ENCODE measurements around the gene NEURL4. TPM values are rescaled to one million over a fixed set of nuclear protein-coding genes. Genes with fewer than 3 reads are reported as not detected.

Gene NEURL4
- total RNA-seq, 1 experiment from 2014 or later = 21.4 TPM

GRCh38 chr17:7324438-7324779 lies 4.7 kb downstream of the NEURL4 start:
- Histone ChIP-seq H4K20me1 (ENCODE audit: low read length) (no peaks in the 10 kb centered on the region), H3K9me2 (replicated peaks; ENCODE audit: low read length) (no peaks in the 10 kb centered on the region), H3K4me3 (ENCODE audit: low read length) (no peak overlapping the region), H3K9ac (ENCODE audit: low read length) (no peak overlapping the region), H3K36me3 (ENCODE audit: low read depth, low read length) (peaks cover 11% of the 10 kb centered on the region; the same call in 1 of the 2 replicates), H3K27ac (ENCODE audit: low read length) (no peak overlapping the region), H3K4me2 (ENCODE audit: low read length) (no peak overlapping the region), H3K79me2 (ENCODE audit: low read length) (peaks cover 16% of the 10 kb centered on the region), H3K4me1 (ENCODE audit: insufficient read depth, low read length) (0 out of 2 replicates have a peak, but pooled peaks cover 6% of the 10 kb centered on the region), H3F3A (ENCODE audit: low read length, unreplicated experiment) (no peaks in the 10 kb centered on the region), H2AFZ (ENCODE audit: low read length) (no peak overlapping the region), H3K9me3 (ENCODE audit: low read length) (no peaks in the 10 kb centered on the region), H3K27me3 (ENCODE audit: low read length) (no peaks in the 10 kb centered on the region)
- POLR2A ChIA-PET (ENCODE audit: unreplicated experiment) = no interaction called here
- BruUV-seq (replicated peaks) = no TSS peak
- CTCF ChIA-PET = no interaction called here
- intact Hi-C loops (cut with micrococcal nuclease) = no loop called here
- DNase-seq (no peak), ATAC-seq (no peak)
- TF ChIP-seq EZH2 (IDR thresholded peaks at IDR 0.05; ENCODE audit: low read length, unreplicated experiment) (no peak), CTCF (conservative IDR thresholded peaks at IDR 0.05; ENCODE audit: low read depth, low read length) (no peak), EZH2phosphoT487 (IDR thresholded peaks at IDR 0.05; ENCODE audit: borderline replicate concordance, low read length) (no peak)

DNA sequence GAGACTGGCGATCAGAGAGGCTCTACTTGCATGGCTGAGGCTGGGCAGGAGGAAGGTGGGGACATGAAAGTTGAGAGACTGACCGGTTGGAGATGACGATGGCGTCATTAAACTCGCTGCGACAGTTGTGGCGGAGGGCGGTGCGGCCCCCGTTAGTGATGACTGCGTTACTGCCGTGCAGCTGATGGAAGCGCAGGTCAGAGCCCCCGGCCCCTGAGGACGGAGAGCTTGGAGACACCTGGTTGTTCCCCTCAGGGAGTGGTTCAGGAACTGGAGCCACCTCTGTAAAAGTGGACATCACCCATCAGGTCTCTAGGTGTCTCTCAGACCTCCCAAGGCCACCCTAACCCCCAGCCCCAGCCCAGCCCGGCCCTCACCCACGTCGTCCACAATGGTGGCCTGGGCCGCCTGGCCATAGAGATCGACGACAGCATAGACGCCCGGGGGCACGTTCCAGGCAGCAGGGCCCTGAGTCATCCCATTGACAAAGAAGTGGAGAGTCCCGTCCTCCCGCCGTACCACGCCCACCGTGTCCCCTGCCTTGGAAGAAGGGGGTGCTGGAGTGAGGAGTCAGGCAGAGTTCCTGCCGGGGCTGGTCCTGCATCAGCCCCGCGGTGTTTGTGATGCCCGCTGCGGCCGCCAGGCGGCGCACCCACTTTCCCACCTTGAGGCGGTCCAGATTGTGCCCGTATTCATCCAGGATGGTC lies 5.3 kb downstream of the NEURL4 start:
- ChIA-PET POLR2A (ENCODE audit: unreplicated experiment) (no interaction called here), CTCF (no interaction called here)
- DNase-seq (peak; percentile 7), ATAC-seq (no peak; the same call in 1 of the 2 replicates)
- no peak overlapping the region for H3K4me3 ChIP-seq (ENCODE audit: low read length)
- no peak overlapping the region for H2AFZ ChIP-seq (ENCODE audit: low read length)
- peaks cover 15% of the 10 kb centered on the region for H3K79me2 ChIP-seq (ENCODE audit: low read length)
- H3K4me1 ChIP-seq (ENCODE audit: insufficient read depth, low read length) = 0 out of 2 replicates have a peak, but pooled peaks cover 6% of the 10 kb centered on the region
- H3K36me3 ChIP-seq (ENCODE audit: low read depth, low read length) = peaks cover 11% of the 10 kb centered on the region; the same call in 1 of the 2 replicates
- no peak overlapping the region for H3K9ac ChIP-seq (ENCODE audit: low read length)
- H4K20me1 ChIP-seq (ENCODE audit: low read length) = no peaks in the 10 kb centered on the region
- intact Hi-C loops (cut with micrococcal nuclease) = no loop called here
- no peak overlapping the region for H3K27ac ChIP-seq (ENCODE audit: low read length)
- TF ChIP-seq EZH2phosphoT487 (IDR thresholded peaks at IDR 0.05; ENCODE audit: borderline replicate concordance, low read length) (no peak), CTCF (conservative IDR thresholded peaks at IDR 0.05; ENCODE audit: low read depth, low read length) (peak; percentile 56), EZH2 (IDR thresholded peaks at IDR 0.05; ENCODE audit: low read length, unreplicated experiment) (no peak)
- no peaks in the 10 kb centered on the region for H3K9me3 ChIP-seq (ENCODE audit: low read length)
- H3F3A ChIP-seq (ENCODE audit: low read length, unreplicated experiment) = no peaks in the 10 kb centered on the region
- no peaks in the 10 kb centered on the region for H3K9me2 ChIP-seq (replicated peaks; ENCODE audit: low read length)
- no peak overlapping the region for H3K4me2 ChIP-seq (ENCODE audit: low read length)
- BruUV-seq (replicated peaks) = no TSS peak
- H3K27me3 ChIP-seq (ENCODE audit: low read length) = no peaks in the 10 kb centered on the region

GRCh38 chr17:7322520-7323194 lies 6.5 kb downstream of the NEURL4 start:
- CTCF ChIA-PET = no interaction called here
- TF ChIP-seq EZH2phosphoT487 (IDR thresholded peaks at IDR 0.05; ENCODE audit: borderline replicate concordance, low read length) (no peak), EZH2 (IDR thresholded peaks at IDR 0.05; ENCODE audit: low read length, unreplicated experiment) (no peak), CTCF (conservative IDR thresholded peaks at IDR 0.05; ENCODE audit: low read depth, low read length) (no peak)
- Histone ChIP-seq H3K36me3 (ENCODE audit: low read depth, low read length) (peaks cover 11% of the 10 kb centered on the region; the same call in 1 of the 2 replicates), H3K9me3 (ENCODE audit: low read length) (no peaks in the 10 kb centered on the region), H3K79me2 (ENCODE audit: low read length) (peaks cover 2% of the 10 kb centered on the region), H2AFZ (ENCODE audit: low read length) (no peak overlapping the region), H4K20me1 (ENCODE audit: low read length) (no peaks in the 10 kb centered on the region), H3K9ac (ENCODE audit: low read length) (no peak overlapping the region), H3F3A (ENCODE audit: low read length, unreplicated experiment) (no peaks in the 10 kb centered on the region), H3K27me3 (ENCODE audit: low read length) (no peaks in the 10 kb centered on the region), H3K4me2 (ENCODE audit: low read length) (no peak overlapping the region), H3K4me3 (ENCODE audit: low read length) (no peak overlapping the region), H3K27ac (ENCODE audit: low read length) (no peak overlapping the region), H3K4me1 (ENCODE audit: insufficient read depth, low read length) (no peaks in the 10 kb centered on the region), H3K9me2 (replicated peaks; ENCODE audit: low read length) (no peaks in the 10 kb centered on the region)
- POLR2A ChIA-PET (ENCODE audit: unreplicated experiment) = no interaction called here
- ATAC-seq = no peak
- BruUV-seq (replicated peaks) = no TSS peak
- intact Hi-C loops (cut with micrococcal nuclease) = no loop called here
- DNase-seq = no peak
